ENCODE data around the gene CFAP221. TPM values are rescaled to one million over a fixed set of nuclear protein-coding genes. Genes with fewer than 3 reads are reported as not detected.

CFAP221 gene
- total and polyA plus RNA-seq, 10 of the 15 experiments (the other 5 are each of a cell fraction or from before 2014, with no cell fraction given), result not detected

DNA sequence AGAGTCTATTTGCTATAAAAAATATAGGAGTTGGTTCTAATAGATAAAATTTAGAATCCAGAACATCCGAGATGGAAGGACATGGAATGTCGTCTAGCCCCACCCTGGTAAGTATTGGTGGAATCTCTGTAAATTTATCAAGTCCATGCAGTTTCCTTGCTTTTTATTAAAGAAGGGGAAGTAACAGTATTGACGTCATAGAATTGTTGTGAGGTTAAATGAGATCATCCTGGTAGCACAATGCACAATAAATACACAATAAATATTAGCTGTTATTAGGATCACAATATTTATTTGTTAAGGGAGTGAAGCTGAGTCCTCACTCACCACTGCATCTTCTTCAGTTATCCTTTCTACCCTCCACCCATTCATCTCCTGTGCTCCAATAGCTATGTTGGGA is 118.0 kb downstream of the CFAP221 start (continued):
- TF ChIP-seq REST (IDR thresholded peaks at IDR 0.05; ENCODE audit: low read depth, low read length) (no peak), EP300 (IDR thresholded peaks at IDR 0.05; ENCODE audit: borderline replicate concordance in 1 of 2, control insufficient read depth in 1 of 2, low read depth in 2 of 2, low read length in 2 of 2) (no peak), ZNF274 (IDR thresholded peaks at IDR 0.05; ENCODE audit: insufficient read depth, insufficient read length) (no peak)

DNA sequence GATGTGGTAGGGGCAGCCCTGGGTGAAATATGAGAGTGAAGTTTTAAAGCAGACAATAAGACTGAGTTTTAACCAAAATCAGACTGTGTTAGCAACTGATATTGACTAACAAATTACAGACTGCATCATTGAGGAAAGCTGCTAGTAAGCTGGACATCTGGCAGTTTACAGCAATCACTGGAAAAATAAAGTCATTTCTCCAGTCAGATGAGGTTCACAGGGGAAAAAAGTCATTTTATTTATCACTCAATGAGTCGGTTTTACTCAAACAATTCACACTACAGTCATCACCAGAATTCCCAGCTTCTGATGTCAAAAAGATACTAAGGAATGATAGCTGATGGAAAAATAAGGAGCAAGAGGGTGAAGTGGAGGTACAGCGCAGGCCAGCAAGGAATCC is 124.3 kb downstream of the CFAP221 start:
- no peak overlapping the region for H3K4me2 ChIP-seq (ENCODE audit: control insufficient read depth, insufficient read depth)
- ATAC-seq (no peak), DNase-seq (ENCODE audit: low read depth, low spot score) (no peak), FAIRE-seq (no peak)
- H3K9me3 ChIP-seq (replicated peaks; ENCODE audit: control insufficient read depth, insufficient read depth, low read length), result no peaks in the 10 kb centered on the region
- H3K79me2 ChIP-seq (ENCODE audit: control insufficient read depth, insufficient read depth, low read length), result no peaks in the 10 kb centered on the region
- ChIA-PET RAD21 (ENCODE audit: unreplicated experiment) (no interaction called here), SMC1A (ENCODE audit: uncharacterized antibody, unreplicated experiment) (interaction anchor here (0.8 kb wide), 1 partner anchor 345 kb away, joined by 3 read pairs; no protein-coding TSS in a partner anchor), POLR2A (no interaction called here), CTCF (interaction anchor here (3.3 kb wide), 1 partner anchor 26 kb away, joined by 13 read pairs; no protein-coding TSS in a partner anchor)
- no peaks in the 10 kb centered on the region for H4K20me1 ChIP-seq (ENCODE audit: control insufficient read depth, insufficient read depth)
- intact Hi-C loops (cut with micrococcal nuclease; ENCODE audit: unreplicated experiment), result no loop called here
- no TSS peak for BruUV-seq (replicated peaks)
- H3K4me3 ChIP-seq, result no peak overlapping the region
- H3K9ac ChIP-seq (ENCODE audit: control insufficient read depth, insufficient read depth, low read length), result no peak overlapping the region
- no peaks in the 10 kb centered on the region for H3K36me3 ChIP-seq (ENCODE audit: control insufficient read depth in 2 of 2, insufficient read depth in 2 of 2, low read length in 1 of 2)
- H2AFZ ChIP-seq (ENCODE audit: control insufficient read depth, low read depth, low read length), result no peak overlapping the region
- H3K27ac ChIP-seq (ENCODE audit: control insufficient read depth, insufficient read depth), result no peak overlapping the region
- no peaks in the 10 kb centered on the region; a peak in 1 of 4 replicates for H3K27me3 ChIP-seq (replicated peaks in 1 of 2; ENCODE audit: control insufficient read depth in 2 of 2, insufficient read depth in 2 of 2, low read length in 1 of 2)
- 13% methylated on average over 2 of the region's 2 CpGs for WGBS (ENCODE audit: insufficient coverage, insufficient replicate concordance, low lambda C conversion rate, missing lambda C conversion rate)
- no peaks in the 10 kb centered on the region for H3K4me1 ChIP-seq (ENCODE audit: control insufficient read depth, insufficient read depth, low read length)
- in situ Hi-C loops (cut with MboI), result no loop called here
- TF ChIP-seq EED (IDR thresholded peaks at IDR 0.05; ENCODE audit: low read depth), result no peak
- TF ChIP-seq EGR1 (IDR thresholded peaks at IDR 0.05; ENCODE audit: borderline replicate concordance in 1 of 2, low read depth in 2 of 2, low read length in 2 of 2), result no peak
- no peak for TF ChIP-seq YBX1 (IDR thresholded peaks at IDR 0.05)
- TF ChIP-seq, protein P1, sequence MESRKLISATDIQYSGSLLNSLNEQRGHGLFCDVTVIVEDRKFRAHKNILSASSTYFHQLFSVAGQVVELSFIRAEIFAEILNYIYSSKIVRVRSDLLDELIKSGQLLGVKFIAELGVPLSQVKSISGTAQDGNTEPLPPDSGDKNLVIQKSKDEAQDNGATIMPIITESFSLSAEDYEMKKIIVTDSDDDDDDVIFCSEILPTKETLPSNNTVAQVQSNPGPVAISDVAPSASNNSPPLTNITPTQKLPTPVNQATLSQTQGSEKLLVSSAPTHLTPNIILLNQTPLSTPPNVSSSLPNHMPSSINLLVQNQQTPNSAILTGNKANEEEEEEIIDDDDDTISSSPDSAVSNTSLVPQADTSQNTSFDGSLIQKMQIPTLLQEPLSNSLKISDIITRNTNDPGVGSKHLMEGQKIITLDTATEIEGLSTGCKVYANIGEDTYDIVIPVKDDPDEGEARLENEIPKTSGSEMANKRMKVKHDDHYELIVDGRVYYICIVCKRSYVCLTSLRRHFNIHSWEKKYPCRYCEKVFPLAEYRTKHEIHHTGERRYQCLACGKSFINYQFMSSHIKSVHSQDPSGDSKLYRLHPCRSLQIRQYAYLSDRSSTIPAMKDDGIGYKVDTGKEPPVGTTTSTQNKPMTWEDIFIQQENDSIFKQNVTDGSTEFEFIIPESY (IDR thresholded peaks at IDR 0.05), result no peak
- TF ChIP-seq ETV6 (conservative IDR thresholded peaks at IDR 0.05 in 1 of 2, IDR thresholded peaks at IDR 0.05 in 1 of 2; ENCODE audit: borderline replicate concordance in 1 of 2, low read depth in 1 of 2), result no peak
- TF ChIP-seq, protein P2, sequence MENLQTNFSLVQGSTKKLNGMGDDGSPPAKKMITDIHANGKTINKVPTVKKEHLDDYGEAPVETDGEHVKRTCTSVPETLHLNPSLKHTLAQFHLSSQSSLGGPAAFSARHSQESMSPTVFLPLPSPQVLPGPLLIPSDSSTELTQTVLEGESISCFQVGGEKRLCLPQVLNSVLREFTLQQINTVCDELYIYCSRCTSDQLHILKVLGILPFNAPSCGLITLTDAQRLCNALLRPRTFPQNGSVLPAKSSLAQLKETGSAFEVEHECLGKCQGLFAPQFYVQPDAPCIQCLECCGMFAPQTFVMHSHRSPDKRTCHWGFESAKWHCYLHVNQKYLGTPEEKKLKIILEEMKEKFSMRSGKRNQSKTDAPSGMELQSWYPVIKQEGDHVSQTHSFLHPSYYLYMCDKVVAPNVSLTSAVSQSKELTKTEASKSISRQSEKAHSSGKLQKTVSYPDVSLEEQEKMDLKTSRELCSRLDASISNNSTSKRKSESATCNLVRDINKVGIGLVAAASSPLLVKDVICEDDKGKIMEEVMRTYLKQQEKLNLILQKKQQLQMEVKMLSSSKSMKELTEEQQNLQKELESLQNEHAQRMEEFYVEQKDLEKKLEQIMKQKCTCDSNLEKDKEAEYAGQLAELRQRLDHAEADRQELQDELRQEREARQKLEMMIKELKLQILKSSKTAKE (IDR thresholded peaks at IDR 0.05; ENCODE audit: low read depth, poor library complexity, severe bottlenecking), result no peak
- TF ChIP-seq DPF2 (IDR thresholded peaks at IDR 0.05), result no peak
- no peak for TF ChIP-seq TCF7 (IDR thresholded peaks at IDR 0.05; ENCODE audit: borderline replicate concordance)
- TF ChIP-seq BCL11A (IDR thresholded peaks at IDR 0.05; ENCODE audit: low read depth, low read length), result no peak
- TF ChIP-seq, protein P3, sequence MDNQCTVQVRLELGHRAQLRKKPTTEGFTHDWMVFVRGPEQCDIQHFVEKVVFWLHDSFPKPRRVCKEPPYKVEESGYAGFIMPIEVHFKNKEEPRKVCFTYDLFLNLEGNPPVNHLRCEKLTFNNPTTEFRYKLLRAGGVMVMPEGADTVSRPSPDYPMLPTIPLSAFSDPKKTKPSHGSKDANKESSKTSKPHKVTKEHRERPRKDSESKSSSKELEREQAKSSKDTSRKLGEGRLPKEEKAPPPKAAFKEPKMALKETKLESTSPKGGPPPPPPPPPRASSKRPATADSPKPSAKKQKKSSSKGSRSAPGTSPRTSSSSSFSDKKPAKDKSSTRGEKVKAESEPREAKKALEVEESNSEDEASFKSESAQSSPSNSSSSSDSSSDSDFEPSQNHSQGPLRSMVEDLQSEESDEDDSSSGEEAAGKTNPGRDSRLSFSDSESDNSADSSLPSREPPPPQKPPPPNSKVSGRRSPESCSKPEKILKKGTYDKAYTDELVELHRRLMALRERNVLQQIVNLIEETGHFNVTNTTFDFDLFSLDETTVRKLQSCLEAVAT (IDR thresholded peaks at IDR 0.05), result no peak
